SK-N-SH (cell line): Measurements from ENCODE around the gene KCNK4. TPM values are rescaled to one million over a fixed set of nuclear protein-coding genes. Genes with fewer than 3 reads are reported as not detected.

Experiments used
- CTCF ChIA-PET: fragments of 300-600, 350-600 bp; formaldehyde crosslinking; extraction: SDS; loops from one replicate; lab custom pipeline; 2021; lab: Yijun Ruan, JAX
- POLR2A ChIA-PET: fragments of 350-600 bp; sonication (Branson Sonifier 250); formaldehyde crosslinking; extraction: SDS; loops from one replicate; lab custom pipeline; 2020; ENCODE audit warnings: antibody characterized with exemption, inconsistent platforms; lab: Yijun Ruan, JAX
- DNase-seq: peaks from one replicate; pipeline ENCODE4 v3.0.0; 2012
- H2AFZ ChIP-seq: fragments of 200-600 bp; sonication (generic); 2 replicates; pipeline ENCODE4 v1.8.1; 2016; ENCODE audit warnings: antibody characterized with exemption, mild to moderate bottlenecking, low read depth
- H3F3A ChIP-seq: fragments of 200-600 bp; sonication (generic); replicated peaks from 2 replicates; pipeline ENCODE3; 2016; ENCODE audit warnings: antibody characterized with exemption, mild to moderate bottlenecking; ENCODE audit not compliant: insufficient read depth
- H3K27ac ChIP-seq, 2 experiments: fragments of 200-500 bp in 1 of 2; fragments of 200-600 bp in 1 of 2; sonication (Bioruptor generic) in 1 of 2; sonication (generic), shearing (Covaris generic) in 1 of 2; 2 replicates each; pipeline versions ENCODE4 v1.5.1 to v1.6.1; 2014 to 2016; ENCODE audit warnings: low read depth in 2 of 2, inconsistent platforms in 1 of 2, low read length in 1 of 2, mild to moderate bottlenecking in 1 of 2, mixed read lengths in 1 of 2
- H3K27me3 ChIP-seq: fragments of 200-600 bp; sonication (generic), shearing (Covaris generic); 2 replicates; pipeline ENCODE4 v1.6.1; 2016; ENCODE audit warnings: mixed run types; ENCODE audit not compliant: insufficient read depth
- H3K36me3 ChIP-seq, 2 experiments: fragments of 200-500 bp in 1 of 2; fragments of 200-600 bp in 1 of 2; sonication (Bioruptor generic) in 1 of 2; sonication (generic) in 1 of 2; replicated peaks in 1 of 2; 2 replicates each; pipeline versions ENCODE3 to v1.5.1; 2014 to 2016; ENCODE audit warnings: low read length in 1 of 2, mild to moderate bottlenecking in 1 of 2; ENCODE audit not compliant: insufficient read depth in 2 of 2, control insufficient read depth in 1 of 2
- H3K4me1 ChIP-seq, 2 experiments: fragments of 200-500 bp in 1 of 2; fragments of 200-600 bp in 1 of 2; sonication (Bioruptor generic) in 1 of 2; sonication (generic), shearing (Covaris generic) in 1 of 2; 2 replicates each; pipeline versions ENCODE4 v1.5.1 to v1.6.1; 2014 to 2016; ENCODE audit warnings: low read depth in 1 of 2, low read length in 1 of 2, mixed run types in 1 of 2; ENCODE audit not compliant: insufficient read depth in 2 of 2, control insufficient read depth in 1 of 2
- H3K4me2 ChIP-seq: fragments of 200-600 bp; sonication (generic), shearing (Covaris generic); 2 replicates; pipeline ENCODE4 v1.6.1; 2017; ENCODE audit warnings: mixed run types
- H3K4me3 ChIP-seq, 2 experiments: fragments of 200-500 bp in 1 of 2; fragments of 200-600 bp in 1 of 2; sonication (Bioruptor generic) in 1 of 2; sonication (generic), shearing (Covaris generic) in 1 of 2; 2 replicates each; pipeline versions ENCODE4 v1.5.1 to v1.8.1; 2014 to 2016; ENCODE audit warnings: low read depth in 2 of 2, inconsistent platforms in 1 of 2, low read length in 1 of 2, mild to moderate bottlenecking in 1 of 2, mixed read lengths in 1 of 2, moderate library complexity in 1 of 2
- H3K79me2 ChIP-seq: fragments of 200-600 bp; sonication (generic); 2 replicates; pipeline ENCODE4 v1.8.1; 2017; ENCODE audit warnings: mild to moderate bottlenecking; ENCODE audit not compliant: insufficient read depth
- H3K9ac ChIP-seq: fragments of 200-600 bp; sonication (generic); 2 replicates; pipeline ENCODE4 v1.6.1; 2017; ENCODE audit warnings: mixed run types
- H3K9me2 ChIP-seq: fragments of 200-600 bp; sonication (generic); 2 replicates; pipeline ENCODE4 v1.6.1; 2017; ENCODE audit warnings: mixed run types
- H3K9me3 ChIP-seq: fragments of 200-600 bp; sonication (generic); 2 replicates; pipeline ENCODE4 v1.6.1; 2017; ENCODE audit warnings: mixed run types, mild to moderate bottlenecking, moderate library complexity
- H4K20me1 ChIP-seq: fragments of 200-600 bp; sonication (generic); 2 replicates; pipeline ENCODE4 v1.6.1; 2017; ENCODE audit warnings: mild to moderate bottlenecking, mixed run types; ENCODE audit not compliant: insufficient read depth
- ELF1 ChIP-seq: IDR thresholded peaks from 2 replicates; pipeline ENCODE4 v1.4.0; 2012
- GABPA ChIP-seq: IDR thresholded peaks from 2 replicates; pipeline ENCODE4 v1.4.0; 2012; ENCODE audit warnings: low read depth, mild to moderate bottlenecking
- IRF3 ChIP-seq: fragments of 150-350 bp; IDR thresholded peaks from 2 replicates; pipeline ENCODE4 v1.6.1; 2016; ENCODE audit warnings: mild to moderate bottlenecking, low read depth, low read length
- MAX ChIP-seq: IDR thresholded peaks from 2 replicates; pipeline ENCODE4 v1.4.0; 2012; ENCODE audit warnings: low read depth
- MEF2A ChIP-seq: IDR thresholded peaks from 2 replicates; pipeline ENCODE4 v1.4.0; 2012; ENCODE audit warnings: low read depth, borderline replicate concordance
- NRF1 ChIP-seq: IDR thresholded peaks from 2 replicates; pipeline ENCODE4 v1.6.1; 2012; ENCODE audit warnings: low read depth, mild to moderate bottlenecking, low read length
- POLR2AphosphoS5 ChIP-seq: IDR thresholded peaks from 2 replicates; pipeline ENCODE4 v1.6.1; 2012; ENCODE audit warnings: low read depth, low read length
- RFX5 ChIP-seq: IDR thresholded peaks from 2 replicates; pipeline ENCODE4 v1.6.1; 2012; ENCODE audit warnings: mild to moderate bottlenecking, improper control_type of control experiment, low read length
- RXRA ChIP-seq: IDR thresholded peaks from 2 replicates; pipeline ENCODE4 v1.4.0; 2012; ENCODE audit warnings: low read depth, mild to moderate bottlenecking, borderline replicate concordance
- TAF1 ChIP-seq: IDR thresholded peaks from 2 replicates; pipeline ENCODE4 v1.6.1; 2012; ENCODE audit warnings: low read depth, mild to moderate bottlenecking, low read length, moderate library complexity, borderline replicate concordance
- TCF12 ChIP-seq: IDR thresholded peaks from 2 replicates; pipeline ENCODE4 v1.4.0; 2012
- USF1 ChIP-seq: IDR thresholded peaks from 2 replicates; pipeline ENCODE4 v1.4.0; 2012; ENCODE audit warnings: low read depth, borderline replicate concordance
- WGBS: methylation state at CpG from one replicate; pipeline ENCODE4 v1.1.6; 2017; ENCODE audit warnings: low lambda C conversion rate; 5-methylcytosine and 5-hydroxymethylcytosine counted together
- polyA plus RNA-seq, 3 experiments: library from polyadenylated mRNA; depleted of rRNA; stranded (reverse); fragments of >200 nt; gene quantifications; 2 replicates each; pipeline ENCODE4 v1.2.3, GENCODE V29; 2012
- TF ChIP-seq, protein P1 (sequence below): IDR thresholded peaks from 2 replicates; pipeline ENCODE4 v1.4.0; 2012; ENCODE audit warnings: low read depth, borderline replicate concordance

KCNK4 gene
- polyA plus RNA-seq, 1 of the 3 experiments (the other 2 are of a cell fraction) = 0.16 TPM

DNA sequence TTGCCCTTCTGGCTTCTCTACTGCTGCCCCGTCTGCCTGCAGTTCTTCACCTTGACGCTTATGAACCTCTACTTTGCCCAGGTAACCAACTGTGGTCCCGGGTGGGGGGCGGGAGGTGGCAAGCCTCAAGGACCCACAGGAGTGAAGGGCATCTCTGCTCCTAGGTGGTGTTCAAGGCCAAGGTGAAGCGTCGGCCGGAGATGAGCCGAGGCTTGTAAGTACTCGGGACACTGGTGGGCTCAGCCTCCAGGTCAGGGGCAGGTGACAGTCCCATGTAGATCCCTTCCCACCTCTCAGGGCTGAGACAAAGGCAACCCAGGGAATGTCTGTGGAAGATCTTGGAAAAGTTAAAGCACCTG is 4.3 kb upstream of the KCNK4 start:
- peak overlapping the region; percentile 100 for H3K4me2 ChIP-seq
- H3K27me3 ChIP-seq = peaks cover 9% of the 10 kb centered on the region; the same call in 1 of the 2 replicates
- DNase-seq = no peak
- peaks cover 28% of the 10 kb centered on the region for H3K79me2 ChIP-seq
- peaks cover 16% of the 10 kb centered on the region for H3F3A ChIP-seq
- H3K9me3 ChIP-seq = no peaks in the 10 kb centered on the region
- 95% methylated on average over 9 of the region's 9 CpGs for WGBS
- H3K4me3 ChIP-seq = peak overlapping the region in 1 of 2 experiments; percentile 95; a peak in 2 of 4 replicates
- ChIA-PET POLR2A (no interaction called here), CTCF (interaction anchor here (1.0 to 12.2 kb wide), 5 partner anchors 15 to 364 kb away, joined by 3 to 196 read pairs (median 4); partner anchors contain the start of genes CATSPERZ and ESRRA)
- H3K9ac ChIP-seq = no peak overlapping the region
- no peak overlapping the region for H3K27ac ChIP-seq
- no peak for TF ChIP-seq IRF3
- no peak for TF ChIP-seq NRF1
- no peak for TF ChIP-seq GABPA
- TF ChIP-seq TAF1 = no peak
- TF ChIP-seq RFX5 = no peak
- no peak for TF ChIP-seq TCF12
- TF ChIP-seq ELF1 = no peak
- TF ChIP-seq RXRA = no peak
- TF ChIP-seq USF1 = no peak
- TF ChIP-seq, protein P1, sequence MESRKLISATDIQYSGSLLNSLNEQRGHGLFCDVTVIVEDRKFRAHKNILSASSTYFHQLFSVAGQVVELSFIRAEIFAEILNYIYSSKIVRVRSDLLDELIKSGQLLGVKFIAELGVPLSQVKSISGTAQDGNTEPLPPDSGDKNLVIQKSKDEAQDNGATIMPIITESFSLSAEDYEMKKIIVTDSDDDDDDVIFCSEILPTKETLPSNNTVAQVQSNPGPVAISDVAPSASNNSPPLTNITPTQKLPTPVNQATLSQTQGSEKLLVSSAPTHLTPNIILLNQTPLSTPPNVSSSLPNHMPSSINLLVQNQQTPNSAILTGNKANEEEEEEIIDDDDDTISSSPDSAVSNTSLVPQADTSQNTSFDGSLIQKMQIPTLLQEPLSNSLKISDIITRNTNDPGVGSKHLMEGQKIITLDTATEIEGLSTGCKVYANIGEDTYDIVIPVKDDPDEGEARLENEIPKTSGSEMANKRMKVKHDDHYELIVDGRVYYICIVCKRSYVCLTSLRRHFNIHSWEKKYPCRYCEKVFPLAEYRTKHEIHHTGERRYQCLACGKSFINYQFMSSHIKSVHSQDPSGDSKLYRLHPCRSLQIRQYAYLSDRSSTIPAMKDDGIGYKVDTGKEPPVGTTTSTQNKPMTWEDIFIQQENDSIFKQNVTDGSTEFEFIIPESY = no peak
- no peak for TF ChIP-seq MEF2A
- TF ChIP-seq POLR2AphosphoS5 = no peak
- TF ChIP-seq MAX = no peak
- peaks cover 8 to 29% of the 10 kb centered on the region in 2 experiments; a peak in 2 of 4 replicates for H3K4me1 ChIP-seq
- no peaks in the 10 kb centered on the region for H4K20me1 ChIP-seq
- no peaks in the 10 kb centered on the region for H3K9me2 ChIP-seq
- H2AFZ ChIP-seq = no peak overlapping the region
- H3K36me3 ChIP-seq = peaks cover 0 to 6% of the 10 kb centered on the region in 2 experiments
